UCSD-AML1 (cell line): ENCODE data around the gene PIGC.
A peak's percentile ranks its signal among the peaks of the same experiment; 100 is the strongest.
"Not testable (repeated sequence)": the region's sequence is repeated elsewhere in the genome, so short reads cannot be mapped to it uniquely, and the experiment has no call there.

Experiments
- DNase-seq: peaks from one replicate; lab custom pipeline; 2025; ENCODE audit not compliant: unreplicated experiment; lab: John Stamatoyannopoulos, UW

PIGC gene

DNA sequence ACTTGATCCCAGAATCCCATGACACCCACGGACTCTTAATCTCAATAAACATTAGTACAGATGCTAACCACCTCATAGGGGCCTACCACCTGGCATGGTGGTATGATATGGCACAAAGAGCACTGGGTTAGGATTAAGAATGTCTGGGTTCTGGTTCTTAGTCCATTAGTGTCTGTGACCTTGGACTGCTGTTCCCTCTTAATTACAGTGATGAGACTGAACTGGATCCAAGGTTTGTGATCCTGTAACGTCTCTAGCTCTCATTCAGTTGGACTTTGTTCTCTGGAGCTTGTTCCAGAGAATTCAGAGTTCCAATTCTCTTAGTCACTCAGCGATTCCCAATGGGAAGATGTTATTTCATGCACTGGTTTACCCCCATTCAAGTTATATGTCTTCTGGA is 23.6 kb upstream of the PIGC start:
- DNase-seq = no peak

DNA sequence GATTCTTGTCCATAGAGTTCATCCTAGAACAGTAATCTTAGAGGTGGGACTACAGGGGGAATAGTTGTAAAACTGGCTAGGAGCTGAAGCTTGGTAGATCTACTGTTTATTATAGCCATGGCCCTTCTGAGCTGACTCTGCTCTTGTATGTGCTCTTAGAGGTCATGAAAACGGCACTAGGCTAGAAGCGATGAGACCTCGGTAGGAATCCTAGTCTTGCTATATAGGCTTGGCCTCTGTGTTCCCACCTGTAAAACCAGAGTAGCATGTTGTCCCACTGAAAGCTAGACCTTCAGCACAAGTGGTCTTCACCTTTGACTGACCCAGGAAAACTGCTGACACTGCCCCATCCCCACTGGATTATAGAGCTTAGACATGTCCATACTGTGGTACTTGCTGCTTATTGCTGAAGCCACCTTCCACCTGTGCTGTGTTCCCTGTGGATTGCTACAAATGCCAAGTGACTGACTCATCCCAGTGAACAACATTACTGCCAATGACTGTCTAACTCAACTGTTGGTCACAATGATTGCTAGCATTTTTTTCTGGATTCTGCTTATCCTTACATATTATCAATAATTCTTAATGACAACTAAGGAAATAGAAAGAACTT is 23.0 kb upstream of the PIGC start:
- DNase-seq = no peak

DNA sequence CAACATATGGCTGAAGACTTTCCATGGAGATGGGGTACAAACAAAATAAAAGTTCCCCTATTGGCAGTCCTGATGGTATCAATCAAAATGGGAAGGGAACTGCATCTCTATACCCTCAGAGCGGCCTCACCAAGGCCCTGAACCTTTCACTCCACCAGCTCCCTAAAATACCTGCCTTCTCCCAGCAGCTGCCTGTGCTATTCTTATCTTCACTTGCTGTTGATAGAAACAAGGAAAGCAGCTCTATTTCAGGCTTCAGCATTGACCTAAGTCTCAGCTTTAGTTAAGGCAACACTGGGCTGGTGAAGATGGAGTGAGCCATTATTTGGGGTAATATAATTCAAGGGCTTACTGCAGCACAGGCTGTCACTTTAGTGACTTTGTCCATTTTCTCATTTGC is 21.7 kb upstream of the PIGC start:
- DNase-seq = no peak

DNA sequence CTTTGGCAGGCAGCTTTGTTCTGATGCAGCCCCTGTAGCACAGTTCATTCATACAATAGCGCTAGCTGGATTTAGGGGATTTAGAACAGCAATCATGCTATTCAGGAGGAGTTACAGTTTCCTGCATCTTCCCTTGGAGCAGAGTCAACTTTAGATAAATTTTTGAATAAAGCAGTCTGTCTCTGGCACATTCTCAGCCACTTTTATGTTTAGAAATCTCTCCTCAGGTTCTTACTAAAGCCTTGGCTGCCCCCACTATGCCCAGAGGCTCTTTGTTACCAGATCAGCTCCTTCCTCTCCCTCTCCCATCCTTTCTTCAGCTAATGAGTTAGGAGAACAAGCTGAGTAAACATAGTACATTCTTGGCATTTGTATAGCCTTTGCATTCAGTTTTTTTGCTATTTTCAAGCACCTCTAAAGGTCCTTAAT is 17.0 kb upstream of the PIGC start:
- DNase-seq = no peak

DNA sequence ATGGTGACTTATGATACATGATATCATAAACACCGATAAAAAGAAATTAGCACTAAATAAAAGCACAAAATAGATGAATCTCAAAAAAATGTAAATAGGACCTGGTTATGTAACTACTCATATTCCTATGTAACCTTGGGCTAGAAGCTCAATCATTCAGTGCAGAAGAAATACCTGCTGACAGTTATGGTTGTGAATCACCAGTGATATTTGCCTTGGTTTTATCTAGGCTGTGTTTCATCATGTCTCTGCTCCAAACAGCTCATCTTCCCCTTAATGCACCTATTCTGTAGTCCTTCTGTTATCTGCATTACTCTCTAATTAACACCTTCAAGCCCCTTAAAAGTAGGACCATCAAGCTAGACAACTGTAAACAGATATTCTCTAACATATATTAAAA is 16.3 kb upstream of the PIGC start:
- no peak for DNase-seq

DNA sequence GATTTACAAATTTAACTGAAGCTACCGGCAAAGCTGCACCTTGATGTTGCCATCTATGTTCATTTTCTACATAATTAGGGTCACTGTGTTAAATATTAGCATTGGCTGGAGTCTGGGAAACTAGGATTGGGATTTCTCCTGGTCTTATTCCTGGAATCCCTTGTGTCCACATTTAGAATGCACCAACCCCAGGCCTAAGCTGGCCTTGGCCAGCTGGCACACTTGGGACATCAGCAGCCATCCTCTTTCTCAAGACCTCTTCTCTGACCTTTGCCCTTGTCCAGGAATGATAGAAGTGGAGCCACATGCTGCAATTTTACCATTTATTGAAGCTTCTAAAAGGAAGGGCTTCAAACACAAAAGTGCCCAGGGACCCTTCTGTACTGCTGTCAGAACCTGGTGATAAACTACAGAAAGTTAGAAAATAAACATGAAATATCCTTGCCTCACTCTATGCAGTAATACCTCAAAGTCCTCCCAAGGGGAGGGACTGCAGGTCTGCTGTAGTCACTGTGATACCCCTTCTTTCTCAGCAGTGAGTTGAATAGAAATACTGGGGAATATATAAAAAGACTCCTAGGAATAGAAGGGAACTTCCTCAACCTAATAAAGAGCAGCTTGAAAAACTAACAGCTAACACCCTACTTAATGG is 13.7 kb upstream of the PIGC start:
- no peak for DNase-seq

DNA sequence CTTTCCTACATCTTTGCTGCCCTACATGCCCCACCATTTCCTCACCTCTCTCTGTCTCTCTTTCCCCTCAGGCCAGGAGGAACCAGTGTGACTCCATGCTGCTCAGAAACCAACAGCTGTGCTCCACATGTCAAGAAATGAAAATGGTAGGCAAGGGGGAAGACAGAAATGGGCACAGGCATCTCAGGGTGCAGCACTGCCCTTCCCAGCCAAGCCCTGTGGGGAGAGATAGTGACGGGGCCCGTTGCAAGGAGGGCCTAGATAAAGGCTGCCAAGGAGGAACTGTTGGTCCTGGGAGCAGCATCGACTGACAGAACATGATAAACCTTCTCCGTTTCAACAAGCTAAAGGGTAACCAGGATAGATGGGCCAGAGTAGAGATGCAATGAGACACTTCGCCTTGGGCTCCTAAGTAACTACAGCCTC is 12.5 kb upstream of the PIGC start:
- DNase-seq = peak; percentile 14

DNA sequence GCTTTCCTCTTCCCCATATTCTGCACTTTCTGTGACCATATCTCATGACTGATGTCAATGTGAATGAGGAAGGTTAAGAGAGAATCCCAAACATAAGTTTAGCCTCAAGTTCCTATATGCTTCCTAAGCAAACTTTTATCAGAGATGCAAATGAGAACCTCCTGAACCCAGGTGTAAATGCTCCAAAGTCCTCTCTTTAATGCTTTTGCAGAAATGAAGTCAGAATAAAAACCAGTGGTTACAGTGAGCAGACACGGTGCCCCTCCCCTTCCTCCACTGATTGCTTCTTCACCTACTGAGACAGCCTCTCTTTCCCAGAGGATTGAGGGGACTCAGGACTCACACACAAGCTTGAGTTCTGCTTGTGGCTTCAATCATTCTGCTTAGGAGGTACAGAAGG is 11.6 kb upstream of the PIGC start:
- DNase-seq = no peak

DNA sequence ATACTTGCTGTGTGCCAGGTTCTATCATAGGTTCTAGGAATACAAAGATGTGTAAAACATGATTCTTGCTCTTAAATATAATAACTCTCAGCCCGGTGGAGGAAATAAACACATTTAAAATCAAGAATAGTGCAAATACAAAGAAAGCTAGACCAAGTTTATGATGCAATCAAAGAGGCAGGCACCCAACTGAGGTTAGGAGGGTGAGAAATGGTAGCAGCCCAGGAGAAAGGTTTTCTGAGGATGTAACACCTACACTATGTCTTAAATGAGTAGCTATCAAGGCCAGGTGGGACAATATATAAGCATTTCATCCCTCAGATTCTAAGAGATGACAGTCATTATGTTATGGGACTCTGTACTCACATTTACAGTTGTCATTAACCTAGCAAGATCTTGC is 9.7 kb upstream of the PIGC start:
- DNase-seq = no peak

DNA sequence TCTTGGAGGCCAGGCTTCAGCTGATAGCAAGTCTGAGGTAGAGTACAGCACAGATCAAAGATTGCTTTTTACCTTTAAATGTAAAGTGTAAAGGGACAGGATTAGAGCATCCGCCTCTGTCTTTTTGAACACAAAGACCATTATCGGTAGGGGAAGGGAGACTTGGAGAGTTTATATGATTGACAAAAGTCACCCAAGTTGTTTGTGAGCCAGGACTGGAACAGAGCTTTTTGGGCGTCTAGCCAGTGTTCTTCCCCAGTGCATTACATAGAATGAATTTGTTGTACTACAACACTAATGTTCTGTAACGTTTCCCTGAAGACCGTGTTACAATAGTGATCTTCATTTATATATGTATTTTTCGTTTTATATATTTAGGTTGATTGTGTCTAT is 9.3 kb upstream of the PIGC start:
- DNase-seq = no peak

DNA sequence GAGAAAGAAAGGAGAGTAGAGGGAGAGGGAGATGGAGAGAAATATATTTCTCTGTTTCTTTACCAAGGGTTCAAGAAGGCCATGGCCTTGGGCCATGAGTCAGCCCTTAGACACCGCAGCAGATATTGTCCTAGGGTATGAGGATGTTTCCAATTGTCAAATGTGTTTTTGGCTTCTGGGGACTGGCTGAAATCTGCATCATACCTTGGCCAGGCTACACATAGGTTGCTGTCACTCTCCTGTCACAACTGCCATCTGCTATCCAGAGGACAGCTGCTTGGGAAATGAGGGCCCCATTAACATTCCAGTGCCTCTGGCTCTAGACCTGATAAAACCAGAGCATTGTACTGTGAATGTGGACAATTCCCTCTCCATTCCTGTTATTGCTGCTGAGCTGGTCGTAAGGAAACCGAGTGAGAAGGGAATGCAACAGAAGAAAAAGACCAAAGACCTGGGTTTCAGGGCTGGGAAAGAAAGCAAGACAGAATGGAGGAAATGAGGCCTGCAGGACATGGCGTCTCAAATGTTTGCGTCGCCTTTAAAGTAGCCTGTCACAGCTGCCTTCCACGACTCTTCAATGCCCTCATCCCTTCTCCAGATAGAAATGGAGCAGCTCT is 8.8 kb upstream of the PIGC start:
- DNase-seq = no peak

DNA sequence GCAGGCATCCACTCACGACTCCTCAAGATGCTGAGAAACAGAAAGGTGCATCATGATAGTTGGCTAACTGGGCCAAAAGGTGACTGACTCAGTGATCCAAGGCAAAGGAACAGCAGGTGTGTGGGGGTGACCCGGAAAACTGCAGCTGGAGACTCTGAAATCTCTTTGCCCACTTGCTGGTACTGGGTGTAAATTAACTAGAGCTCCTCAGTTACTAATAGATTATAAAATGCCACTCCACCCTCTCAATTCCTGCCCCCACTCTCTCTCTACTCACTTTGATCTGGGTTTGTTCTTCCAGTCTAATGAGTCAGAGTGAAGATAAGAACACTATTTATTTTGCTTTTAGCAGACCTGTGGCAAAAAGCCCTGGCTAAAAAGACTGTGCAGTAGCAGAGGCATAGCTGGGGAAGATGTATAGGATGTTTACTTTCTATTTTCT is 7.2 kb upstream of the PIGC start:
- no peak for DNase-seq

GRCh38 chr1:172450524-172450885 is 6.6 kb upstream of the PIGC start:
- no peak for DNase-seq

DNA sequence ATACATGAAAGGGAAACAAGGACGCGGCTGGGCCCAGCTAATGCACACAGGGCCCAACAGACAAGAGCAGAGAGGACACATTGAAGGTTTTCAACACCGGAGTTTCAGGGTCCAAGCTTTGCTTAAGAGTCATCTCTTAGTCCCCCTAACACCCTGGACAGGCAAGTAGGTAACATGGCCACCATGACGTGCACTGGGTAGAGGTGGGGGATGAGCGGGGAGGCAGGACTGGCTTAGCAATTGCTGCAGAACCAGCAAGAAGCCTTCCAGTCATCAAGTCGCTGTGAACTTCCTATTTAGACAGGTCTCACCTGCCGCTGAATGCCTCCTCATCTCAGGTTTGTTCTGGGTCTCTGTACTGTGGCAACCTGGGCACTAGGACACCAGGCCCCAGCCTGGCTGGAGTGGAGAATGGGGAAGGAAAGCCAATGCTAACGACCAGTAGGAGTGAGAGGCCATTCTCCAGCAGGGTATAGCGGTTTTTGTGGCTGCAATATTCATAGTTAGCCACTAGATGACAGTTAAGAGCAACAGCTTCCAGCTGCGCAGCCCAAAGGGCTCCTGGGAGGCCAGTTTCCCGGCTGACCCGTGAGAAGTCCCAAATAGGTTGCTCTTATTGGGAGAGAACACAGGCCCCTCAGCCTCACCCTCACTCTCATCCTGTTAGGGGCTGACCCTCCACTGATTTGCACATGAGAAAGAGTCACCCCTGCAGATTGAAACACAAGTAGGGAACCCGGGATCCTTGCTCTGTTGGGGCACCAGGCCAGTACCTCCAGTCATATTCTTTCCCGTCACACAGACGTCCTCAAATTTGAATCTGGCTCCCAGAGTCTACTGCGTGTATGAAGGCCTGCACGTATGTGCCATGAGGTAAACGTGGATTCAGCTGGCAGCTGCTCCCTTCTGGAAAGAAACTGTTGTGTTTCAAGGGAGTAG is 6.0 kb upstream of the PIGC start:
- DNase-seq = peak; percentile 66

DNA sequence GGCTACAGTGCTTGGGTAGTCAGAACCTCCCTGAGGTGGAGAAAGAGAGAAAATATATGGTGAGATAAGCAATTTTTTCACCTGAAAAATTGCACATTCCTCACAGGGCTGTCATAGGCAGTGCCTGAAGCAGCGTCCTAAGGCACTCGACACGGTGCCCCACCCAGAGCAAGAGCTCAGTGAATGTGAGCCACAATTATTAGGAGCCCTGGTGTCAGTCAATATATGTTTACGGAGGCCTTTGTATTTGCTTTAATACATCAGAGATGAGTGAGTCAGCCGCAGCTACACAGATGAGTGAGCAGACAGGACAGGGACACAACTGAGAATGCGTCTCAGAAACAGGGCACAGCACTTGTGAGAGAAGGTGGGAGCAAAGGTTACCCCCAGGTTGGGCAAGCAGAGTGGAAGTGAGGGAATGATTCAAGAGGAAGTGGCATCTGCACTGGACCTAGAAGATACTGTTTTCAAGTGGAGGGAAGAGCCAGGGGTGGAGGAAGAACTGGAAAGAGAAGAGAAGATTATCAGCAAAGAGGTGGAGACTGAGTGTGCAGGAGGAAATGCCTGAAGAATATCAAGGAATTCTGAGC is 5.2 kb upstream of the PIGC start:
- DNase-seq = no peak

DNA sequence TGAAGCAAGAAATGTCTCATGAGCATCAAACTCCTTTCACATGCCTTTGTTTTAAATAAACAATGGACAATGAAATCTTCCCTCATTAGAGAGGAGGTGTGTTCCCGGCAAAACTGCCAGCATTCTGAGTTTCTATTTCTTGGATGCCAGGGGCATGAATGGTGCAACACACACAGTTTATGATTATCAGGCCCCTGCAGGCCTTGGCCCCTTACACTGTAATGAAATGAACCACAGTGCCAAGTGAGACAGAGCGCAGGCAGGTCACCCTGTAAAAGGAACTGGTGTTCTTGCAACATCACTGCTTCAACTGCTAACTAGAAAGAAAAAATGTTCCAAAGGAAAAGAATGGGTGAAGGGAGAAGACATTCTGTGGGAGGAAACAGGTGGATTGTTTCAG is 3.8 kb upstream of the PIGC start:
- no peak for DNase-seq

GRCh38 chr1:172446547-172446946 is 2.7 kb upstream of the PIGC start:
- no peak for DNase-seq

GRCh38 chr1:172442843-172443565 is 865 bp downstream of the PIGC start:
- no peak for DNase-seq

DNA sequence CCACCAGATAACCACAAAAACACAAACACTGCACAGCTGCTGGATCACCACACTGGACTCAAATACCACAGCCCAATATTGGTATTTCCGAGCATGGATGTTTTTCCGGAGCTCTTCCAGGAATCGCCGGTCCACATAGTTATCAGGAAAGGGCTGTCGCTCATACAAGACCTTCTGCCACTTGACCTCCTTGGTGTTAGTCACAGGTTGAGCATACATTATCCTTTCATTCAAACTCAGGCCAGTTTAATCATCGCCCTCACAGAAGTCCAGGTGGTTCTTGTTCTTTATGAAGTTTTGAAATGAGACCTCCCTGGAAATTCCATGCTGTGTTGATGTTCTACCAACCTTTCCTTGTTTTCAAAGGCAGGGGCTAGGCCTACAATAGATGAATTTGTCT is 1.5 kb downstream of the PIGC start:
- DNase-seq = no peak

DNA sequence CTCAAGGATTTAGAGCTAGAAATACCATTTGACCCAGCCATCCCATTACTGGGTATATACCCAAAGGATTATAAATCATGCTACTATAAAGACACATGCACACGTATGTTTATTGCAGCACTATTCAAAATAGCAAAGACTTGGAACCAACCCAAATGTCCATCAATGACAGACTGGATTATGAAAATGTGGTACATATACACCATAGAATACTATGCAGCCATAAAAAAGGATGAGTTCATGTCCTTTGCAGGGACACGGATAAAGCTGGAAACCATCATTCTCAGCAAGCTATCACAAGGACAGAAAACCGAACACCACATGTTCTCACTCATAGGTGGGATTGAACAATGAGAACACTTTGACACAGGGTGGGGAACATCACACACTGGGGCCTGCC is 6.7 kb downstream of the PIGC start:
- DNase-seq = not testable (repeated sequence)
